Epithelial cell of proximal tubule (primary cell): ENCODE measurements around the gene CIAO1. TPM values are rescaled to one million over a fixed set of nuclear protein-coding genes. Genes with fewer than 3 reads are reported as not detected.

Source experiments
- DNase-seq: peaks from one replicate; pipeline ENCODE4 v3.0.0-alpha.2; 2011; ENCODE audit warnings: low read depth
- H3K4me3 ChIP-seq: 2 replicates; pipeline ENCODE4 v1.5.1; 2011; ENCODE audit warnings: low read depth, mild to moderate bottlenecking, low read length
- CTCF ChIP-seq: conservative IDR thresholded peaks from 2 replicates; pipeline ENCODE4 v1.5.1; 2012; ENCODE audit warnings: low read depth, mild to moderate bottlenecking, low read length
- total RNA-seq: library from RNA; depleted of rRNA; stranded (reverse); fragments of >200 nt; gene quantifications from 2 replicates; pipeline ENCODE4 v1.2.3, GENCODE V29; 2015

The CIAO1 gene
- total RNA-seq, 1 donor from 2014 or later: 110 TPM

GRCh38 chr2:96317584-96317997, 51.6 kb downstream of the CIAO1 start:
- TF ChIP-seq CTCF: no peak
- DNase-seq: no peak
- no peak overlapping the region for H3K4me3 ChIP-seq

DNA sequence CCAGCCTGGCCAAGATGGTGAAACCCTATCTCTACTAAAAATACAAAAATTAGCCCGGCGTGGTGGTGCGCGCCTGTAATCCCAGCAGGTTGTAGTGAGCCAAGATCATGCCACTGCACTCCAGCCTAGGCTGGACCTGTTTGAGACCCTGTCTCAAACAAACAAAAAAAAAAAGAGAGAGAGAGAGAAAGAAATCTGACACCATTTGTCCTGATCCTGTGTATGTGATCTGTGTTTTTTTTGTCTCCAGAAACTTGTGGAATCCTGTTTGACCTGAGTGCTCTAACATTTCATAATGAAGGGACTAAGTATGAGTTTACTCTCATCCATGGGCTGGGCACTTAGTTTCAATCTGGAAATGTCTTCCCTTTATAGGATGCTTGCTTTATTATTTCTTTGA, 52.7 kb downstream of the CIAO1 start:
- H3K4me3 ChIP-seq: no peak overlapping the region
- no peak for DNase-seq
- no peak for TF ChIP-seq CTCF

- H3K4me3 ChIP-seq: no peak overlapping the region
- DNase-seq: no peak
- no peak for TF ChIP-seq CTCF
Measured at GRCh38 chr2:96319396-96319795, 53.4 kb downstream of the CIAO1 start.

- no peak overlapping the region for H3K4me3 ChIP-seq
- no peak for DNase-seq
- no peak for TF ChIP-seq CTCF
Measured at GRCh38 chr2:96320326-96320725, 54.3 kb downstream of the CIAO1 start.

DNA sequence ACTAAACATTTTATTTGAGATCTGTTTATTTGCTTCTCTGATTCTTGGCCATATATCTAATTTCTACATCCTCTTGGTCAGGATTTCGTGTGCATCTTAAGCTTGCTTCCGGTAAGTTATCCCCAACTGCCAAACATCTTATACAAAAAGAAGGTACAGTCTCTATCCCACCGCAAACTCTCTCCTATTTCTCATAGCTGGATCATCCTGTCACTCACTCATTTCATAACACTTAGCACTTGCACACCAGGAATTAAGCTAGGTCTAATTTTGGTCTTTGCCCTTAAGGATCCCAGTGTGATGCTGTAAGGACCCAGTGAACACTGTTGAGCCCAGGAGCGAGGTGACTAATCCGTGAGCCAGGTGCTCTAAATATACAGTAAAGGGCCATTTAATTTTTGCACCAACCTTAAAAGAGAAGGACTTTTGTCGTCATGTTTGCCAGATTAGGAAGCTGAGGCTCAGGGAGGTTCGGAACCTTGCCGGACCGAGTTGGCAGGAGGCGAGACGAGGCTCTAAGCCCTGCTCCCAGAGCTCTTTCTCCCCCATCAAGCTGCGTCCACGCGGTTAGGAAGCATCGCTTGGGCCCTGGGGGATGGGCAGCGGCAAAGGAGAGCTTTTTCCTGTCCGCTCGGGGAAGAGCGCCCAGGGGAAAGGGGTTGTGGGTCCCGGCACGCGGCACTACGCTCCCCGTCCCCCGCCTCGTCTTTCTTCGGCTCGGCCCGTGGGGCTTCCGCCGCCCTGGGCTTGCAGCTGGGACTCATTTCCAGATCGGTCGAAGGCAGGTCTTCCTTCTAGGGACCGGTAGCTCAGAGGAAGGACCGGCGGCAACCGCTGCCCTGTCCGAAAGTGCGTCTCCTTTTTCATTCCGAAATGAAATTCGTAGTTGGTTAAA, 55.0 kb downstream of the CIAO1 start:
- no peak for TF ChIP-seq CTCF
- no peak for DNase-seq
- peak overlapping the region; percentile 64 for H3K4me3 ChIP-seq

Other genes with a start within 250 kb of the CIAO1 start
- gene GPAT2, start 231.3 kb upstream of the CIAO1 start, total RNA-seq: 1.1 and 1.7 TPM in 2 replicates
- gene ADRA2B, start 149.7 kb upstream of the CIAO1 start, total RNA-seq: 0.23 and 0.29 TPM in 2 replicates
- not detected in 2 replicates for gene ASTL, start 127.7 kb upstream of the CIAO1 start, total RNA-seq
- gene DUSP2, start 120.8 kb upstream of the CIAO1 start, total RNA-seq: 4.4 and 5.4 TPM in 2 replicates
- gene STARD7, start 57.4 kb upstream of the CIAO1 start, total RNA-seq: 99.2 and 143 TPM in 2 replicates
- 21.3 and 25.9 TPM in 2 replicates for gene TMEM127, start 228 bp upstream of the CIAO1 start, total RNA-seq
- gene SNRNP200, start 39.3 kb downstream of the CIAO1 start, total RNA-seq: 77.2 and 88.9 TPM in 2 replicates
- gene ITPRIPL1, start 59.1 kb downstream of the CIAO1 start, total RNA-seq: 7.7 and 10.3 TPM in 2 replicates
- 45.2 and 58.7 TPM in 2 replicates for gene NCAPH, start 69.5 kb downstream of the CIAO1 start, total RNA-seq
- 1.0 and 8.6 TPM in 2 replicates for gene NEURL3, start 239.1 kb downstream of the CIAO1 start, total RNA-seq